Hindlimb muscle (tissue), 1 donor: ENCODE data around the gene LRRC2. TPM values are rescaled to one million over a fixed set of nuclear protein-coding genes. Genes with fewer than 3 reads are reported as not detected.
"Not testable (repeated sequence)": the region's sequence is repeated elsewhere in the genome, so short reads cannot be mapped to it uniquely, and the experiment has no call there.

Experiments used
- DNase-seq: peaks from one replicate; pipeline ENCODE4 v3.0.0-alpha.2; 2013
- polyA plus RNA-seq: library from polyadenylated mRNA; unstranded; fragments of 120-200 nt; gene quantifications from one replicate; pipeline ENCODE4 v1.2.1, GENCODE V29; 2013; ENCODE audit not compliant: insufficient read length

LRRC2 gene
- polyA plus RNA-seq, 1 donor, result 5.9 TPM

- no peak for DNase-seq
Measured at GRCh38 chr3:46495901-46496456, 70.1 kb downstream of the LRRC2 start.

- DNase-seq, result not testable (repeated sequence)
Measured at GRCh38 chr3:46494491-46494890, 71.6 kb downstream of the LRRC2 start.

DNA sequence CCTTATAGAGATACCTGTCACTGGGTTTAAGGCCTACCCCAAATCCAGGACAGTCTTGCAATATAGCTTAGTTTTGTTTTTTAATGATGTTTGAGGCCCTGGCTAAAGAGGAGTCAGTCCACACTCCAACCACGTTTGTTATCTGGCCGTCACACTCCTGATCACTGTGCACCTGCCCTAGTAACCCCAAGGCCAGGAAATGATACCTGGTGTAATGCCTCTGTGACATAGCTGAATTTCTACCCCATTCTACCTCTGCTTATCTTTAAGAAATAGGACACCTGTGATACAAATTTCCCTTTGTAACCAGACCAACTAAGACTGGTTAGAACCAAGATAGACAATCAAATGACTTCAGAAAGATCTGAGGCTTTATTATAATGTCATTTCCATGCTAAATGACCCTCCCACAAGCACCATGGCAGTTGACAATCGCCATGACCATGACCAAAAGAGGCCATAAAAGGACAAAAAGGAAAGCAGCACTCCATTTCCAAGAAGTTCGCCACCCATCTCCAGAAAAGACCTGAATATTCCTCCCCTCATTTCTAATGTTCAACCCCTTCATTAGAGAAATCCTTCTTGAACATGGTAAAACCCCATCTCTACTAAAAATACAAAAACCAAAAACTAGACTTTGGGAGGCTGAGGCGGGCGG is 73.1 kb downstream of the LRRC2 start:
- DNase-seq, result no peak

DNA sequence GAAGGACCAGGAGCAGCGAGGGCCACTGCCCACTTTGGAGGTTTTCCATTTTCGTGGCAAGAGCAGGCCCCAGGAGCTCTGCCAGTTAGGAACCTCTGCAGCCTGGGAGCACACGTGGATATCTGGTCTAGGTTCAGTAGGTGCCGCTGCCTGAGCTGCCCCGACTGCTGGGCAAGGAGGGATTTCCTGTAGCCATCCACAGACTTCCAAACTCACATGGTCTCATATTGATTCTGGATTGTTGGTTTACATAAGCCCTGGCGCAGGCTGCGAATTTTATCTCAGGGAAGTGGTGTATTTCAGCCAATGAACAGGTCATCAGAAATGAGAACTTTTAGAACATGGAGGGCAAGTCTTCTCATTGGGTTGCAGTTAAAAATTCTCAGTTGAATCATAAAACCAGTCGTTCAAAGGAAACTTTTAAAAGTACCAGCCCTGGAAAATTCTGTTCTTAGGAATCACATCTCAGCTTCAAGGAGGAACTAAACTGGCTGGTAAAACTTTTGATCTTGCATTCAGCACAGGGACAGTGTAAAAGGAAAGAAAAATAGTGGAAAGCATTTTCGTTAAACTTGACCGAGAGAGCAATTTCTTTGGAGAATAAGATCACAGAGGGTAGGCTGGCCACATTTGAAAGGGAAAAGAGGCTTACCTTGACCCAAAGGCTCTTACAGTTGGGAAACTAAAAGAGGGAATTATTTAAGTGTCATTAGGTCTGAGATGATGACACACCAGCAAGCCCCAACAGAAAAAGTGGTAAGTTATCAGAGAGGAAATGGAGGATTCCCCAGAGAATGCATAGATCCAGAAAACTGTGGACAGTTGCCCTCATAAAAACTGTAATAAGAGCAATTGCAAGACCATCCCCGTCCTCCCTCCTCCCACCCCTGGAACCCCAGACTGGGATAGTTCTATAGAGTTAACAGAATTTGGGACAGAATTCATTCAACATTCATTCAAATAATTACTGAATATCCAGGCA is 74.7 kb downstream of the LRRC2 start:
- DNase-seq, result no peak

DNA sequence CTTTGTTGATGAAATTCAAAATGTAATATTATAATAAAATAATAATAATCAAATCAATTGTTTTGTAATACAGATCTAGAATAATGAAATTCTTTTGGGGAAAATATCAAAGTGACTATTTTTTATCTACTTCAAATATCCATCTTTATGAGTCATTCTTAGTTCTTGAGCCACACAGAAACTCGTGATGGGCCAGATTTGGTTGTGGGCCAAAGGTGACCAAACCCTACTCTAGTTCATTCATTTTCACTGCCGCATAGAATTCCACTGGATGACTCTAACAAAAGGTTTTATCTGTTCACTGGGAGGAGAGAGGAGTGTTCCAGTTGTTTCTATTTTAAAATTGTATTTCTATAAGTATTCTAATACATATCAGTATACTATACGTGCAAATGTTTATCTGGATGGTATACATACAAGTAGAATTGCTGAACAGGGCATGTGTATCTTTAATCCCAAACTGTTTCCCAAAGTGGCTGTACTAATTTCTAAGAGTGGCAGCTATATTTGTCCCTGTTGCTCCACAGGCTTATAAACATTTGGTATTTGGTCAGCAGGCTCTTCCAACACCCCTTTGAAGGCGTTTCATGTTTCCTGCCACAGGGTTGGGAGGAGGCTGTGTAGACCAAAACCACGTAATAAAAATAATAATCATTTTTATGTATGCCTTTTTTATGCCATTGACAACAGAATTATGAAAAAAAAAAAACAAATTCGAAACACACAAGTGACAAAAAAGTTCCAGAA is 75.6 kb downstream of the LRRC2 start:
- no peak for DNase-seq

DNA sequence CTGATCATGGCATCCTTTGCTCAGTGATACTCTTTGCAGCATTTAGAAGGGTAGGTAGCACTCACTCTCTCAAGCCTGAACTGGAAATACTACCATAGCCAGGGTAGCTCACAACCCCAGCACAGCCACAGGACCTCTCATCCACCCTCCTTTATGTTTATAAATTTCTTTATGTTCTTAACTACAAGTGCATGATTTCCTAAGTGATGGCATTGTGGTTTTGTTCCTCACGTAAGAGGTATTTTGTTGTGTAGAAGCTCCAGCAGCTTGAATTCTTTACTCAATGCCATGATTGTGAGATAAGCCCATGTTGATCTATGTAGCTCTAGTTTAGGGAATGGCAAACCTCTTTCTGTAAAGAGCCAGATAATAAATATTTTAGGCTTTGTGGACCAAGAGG is 76.2 kb downstream of the LRRC2 start:
- DNase-seq, result no peak

- no peak for DNase-seq
Measured at GRCh38 chr3:46489381-46489780, 76.7 kb downstream of the LRRC2 start.

GRCh38 chr3:46488735-46489361 is 77.3 kb downstream of the LRRC2 start:
- peak; percentile 87 for DNase-seq

DNA sequence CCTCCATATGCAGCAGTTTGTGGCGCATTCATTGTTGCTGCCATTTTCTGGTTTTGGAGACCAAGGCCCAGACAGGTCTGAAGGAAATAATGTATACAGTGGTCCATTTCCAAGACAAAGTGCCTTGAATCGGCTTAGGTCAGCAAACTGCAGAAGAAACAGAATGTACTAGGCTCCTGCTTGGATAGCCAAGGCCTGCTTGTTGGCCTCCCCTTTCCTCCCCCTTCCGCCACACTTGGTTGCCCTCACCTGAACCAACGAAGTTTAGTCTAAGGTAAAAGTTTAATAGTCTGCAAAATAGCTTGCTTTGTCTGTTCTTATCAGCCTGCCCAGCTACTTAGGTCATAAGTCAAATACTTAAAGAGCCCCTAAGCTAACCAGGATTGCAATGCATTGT is 80.3 kb downstream of the LRRC2 start:
- no peak for DNase-seq

DNA sequence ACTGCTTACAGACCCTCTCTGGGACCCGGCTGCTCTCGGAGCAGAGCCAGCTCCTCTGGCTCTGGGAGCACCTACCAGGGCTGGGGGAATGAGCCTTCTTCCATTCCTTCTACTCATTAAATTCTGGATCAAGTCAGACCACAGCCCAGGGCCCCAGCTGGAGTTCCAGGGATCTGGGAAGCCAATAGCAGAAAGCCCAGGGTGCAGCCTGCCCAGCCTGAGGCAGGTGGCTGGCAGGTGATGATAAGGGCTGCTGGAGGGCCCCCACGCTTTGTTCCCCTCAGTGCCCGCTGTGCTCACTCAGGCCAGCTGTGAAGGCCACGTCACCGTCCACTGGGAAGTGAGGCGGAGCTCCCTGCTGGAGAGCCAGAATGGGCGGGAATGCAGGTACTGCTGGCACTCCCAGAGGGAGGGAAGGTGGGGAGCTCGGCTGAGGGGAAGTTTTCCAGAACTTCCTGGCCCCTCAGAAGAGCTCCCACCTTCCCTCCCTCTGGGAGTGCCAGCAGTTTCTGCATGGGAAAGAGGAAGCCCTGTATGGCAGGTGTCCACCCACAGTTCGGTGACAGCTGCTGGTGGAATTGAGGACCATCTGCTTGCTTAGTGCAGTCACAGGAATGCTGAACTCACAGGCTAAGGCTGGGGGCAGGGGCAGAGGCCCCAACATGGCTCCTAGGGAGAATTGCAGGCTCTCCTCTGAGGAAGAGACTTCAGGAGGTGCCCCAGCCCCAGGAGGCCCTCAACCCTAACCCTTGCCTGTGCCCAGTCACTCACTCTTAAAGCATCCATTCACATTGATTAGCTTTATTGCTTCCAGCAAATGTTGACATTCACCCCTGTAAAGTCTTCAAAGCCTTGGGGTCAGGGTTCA is 81.0 kb downstream of the LRRC2 start:
- no peak for DNase-seq

- DNase-seq, result no peak
Measured at GRCh38 chr3:46484388-46484787, 81.7 kb downstream of the LRRC2 start.

DNA sequence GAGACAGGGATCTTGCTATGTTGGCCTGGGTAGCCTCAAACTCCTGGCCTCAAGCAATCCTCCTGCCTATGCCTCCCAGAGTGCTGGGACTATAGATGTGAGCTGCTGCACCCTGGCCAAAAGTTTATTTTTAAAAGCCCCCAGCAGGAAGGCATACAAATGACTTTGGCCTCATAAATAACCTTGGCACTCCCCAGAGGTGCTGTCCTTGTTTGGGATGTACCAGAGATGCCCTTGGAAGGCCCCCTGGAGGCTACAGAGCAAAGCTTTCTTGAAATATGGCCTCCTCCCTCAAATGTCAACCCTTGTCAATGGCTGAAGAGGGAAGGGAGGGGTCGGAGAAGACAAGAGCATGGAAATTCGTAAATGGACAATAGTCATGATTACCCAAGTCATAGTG is 82.3 kb downstream of the LRRC2 start:
- DNase-seq, result no peak

GRCh38 chr3:46482632-46483350 is 83.3 kb downstream of the LRRC2 start:
- no peak for DNase-seq

DNA sequence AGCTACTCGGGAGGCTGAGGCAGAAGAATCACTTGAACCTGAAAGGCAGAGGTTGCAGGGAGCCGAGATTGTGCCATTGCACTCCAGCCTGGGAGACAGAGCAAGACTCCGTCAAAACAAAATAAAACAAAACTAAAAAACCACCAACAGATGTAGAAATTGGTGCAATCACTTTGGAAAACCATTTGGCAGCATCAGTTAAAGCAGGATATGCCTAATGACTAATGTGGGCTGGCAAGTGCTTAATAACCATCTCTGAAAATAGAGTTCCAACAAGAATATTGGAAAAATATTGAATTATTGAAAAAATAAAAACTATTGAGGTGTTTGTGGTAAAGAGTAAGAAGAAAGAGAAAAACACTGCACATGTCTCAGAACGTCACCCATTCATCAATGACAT is 84.5 kb downstream of the LRRC2 start:
- no peak for DNase-seq

- DNase-seq, result no peak
Measured at GRCh38 chr3:46480491-46481195, 85.5 kb downstream of the LRRC2 start.

- no peak for DNase-seq
Measured at GRCh38 chr3:46479696-46480095, 86.4 kb downstream of the LRRC2 start.

- no peak for DNase-seq
Measured at GRCh38 chr3:46479021-46479420, 87.1 kb downstream of the LRRC2 start.

DNA sequence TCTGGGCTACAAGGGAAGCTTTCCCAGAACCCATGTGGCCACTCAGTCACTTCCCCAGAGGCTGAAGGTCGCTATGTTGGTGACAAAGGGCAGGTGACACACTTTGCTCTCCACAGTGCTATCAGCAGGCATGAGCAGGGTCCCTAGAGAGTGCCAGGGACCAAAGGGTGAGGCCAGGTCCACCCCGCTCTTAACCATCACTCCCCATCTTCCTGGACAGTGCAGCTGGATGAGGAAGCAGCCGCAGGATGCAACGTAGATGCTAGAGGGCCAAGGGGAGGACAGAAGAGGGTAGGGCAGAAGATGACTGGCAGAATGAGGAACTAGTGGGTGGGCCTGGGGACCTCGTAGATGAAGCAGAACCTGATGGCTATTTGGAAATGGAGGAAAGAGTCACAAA is 87.8 kb downstream of the LRRC2 start:
- no peak for DNase-seq

DNA sequence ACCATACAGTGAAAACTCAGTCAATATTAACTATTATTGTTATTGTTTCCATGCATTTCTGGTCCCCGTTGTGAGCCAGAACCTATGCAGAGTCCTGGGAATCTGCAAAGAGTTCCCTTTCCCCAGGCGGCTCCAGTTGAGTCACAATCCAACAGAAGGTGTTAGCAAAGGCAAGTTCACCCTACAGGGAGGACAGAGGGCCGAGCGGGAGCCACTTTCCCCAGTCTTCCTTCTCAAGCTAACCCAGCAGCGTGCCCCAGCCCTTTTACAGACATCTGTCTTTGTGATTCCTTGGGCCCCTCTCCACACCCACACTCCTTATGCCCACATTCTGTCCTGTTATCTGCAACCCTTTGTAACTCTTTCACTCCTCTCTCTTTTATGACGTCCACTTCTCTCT is 88.3 kb downstream of the LRRC2 start:
- no peak for DNase-seq

DNA sequence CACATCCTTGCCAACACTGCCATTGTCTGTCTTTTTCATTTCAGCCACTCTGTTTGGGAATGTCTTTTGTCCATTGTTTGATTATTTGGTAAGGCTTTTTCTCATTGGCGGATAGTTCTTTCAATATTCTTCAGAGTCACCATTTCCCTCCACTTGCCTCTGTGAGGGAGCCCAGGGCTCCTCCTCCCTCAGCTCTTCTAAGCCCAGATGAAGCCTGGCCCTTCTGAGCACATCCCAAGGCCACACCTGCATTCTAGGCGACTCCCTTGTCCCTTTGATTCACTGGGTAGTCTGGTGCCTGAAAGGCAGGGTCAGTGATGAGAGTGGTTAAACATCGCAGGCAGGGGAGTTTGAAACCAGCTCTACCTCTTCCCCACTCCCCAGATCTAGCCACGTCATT is 89.0 kb downstream of the LRRC2 start:
- DNase-seq, result no peak
